ENCODE measurements around the gene PEDS1.

The PEDS1 gene

GRCh38 chr20:50130995-50131394, 22.5 kb downstream of the PEDS1 start:
- no peak for DNase-seq

GRCh38 chr20:50130356-50130723, 23.2 kb downstream of the PEDS1 start:
- no peak for DNase-seq

DNA sequence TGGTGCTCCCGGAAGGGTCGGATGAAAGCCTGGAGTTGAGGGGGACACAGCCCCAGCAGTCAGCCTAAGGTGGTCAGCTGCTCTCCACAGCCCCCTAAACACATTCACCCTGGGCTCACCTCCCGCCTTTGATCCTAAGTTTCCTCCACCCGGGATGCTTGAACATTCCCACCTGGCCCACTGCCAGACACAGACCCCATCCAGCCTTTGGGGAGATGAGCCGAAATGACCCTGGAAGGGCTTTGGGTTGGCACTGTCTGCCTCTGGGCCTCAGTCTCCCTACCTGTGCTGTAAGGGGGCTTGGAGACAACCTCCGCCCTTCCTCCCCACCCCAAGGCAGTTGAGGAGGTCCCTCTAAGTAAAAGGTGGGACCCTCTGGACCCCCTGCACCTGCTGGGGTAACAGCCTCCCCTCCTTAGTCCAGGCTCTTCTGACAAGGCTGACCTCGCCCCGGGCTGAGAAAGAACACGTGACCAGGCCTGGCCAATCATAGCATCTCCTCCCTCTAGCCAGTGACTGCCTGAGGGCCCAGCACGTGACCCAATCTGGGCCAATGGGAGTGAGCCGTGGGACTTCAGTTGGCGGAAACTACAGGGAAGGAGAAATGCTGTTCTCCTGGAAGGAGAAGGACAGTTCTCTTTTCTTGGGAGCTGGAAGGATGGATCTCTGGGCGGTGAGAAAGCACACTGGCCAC, 23.7 kb downstream of the PEDS1 start:
- peak; percentile 91 for DNase-seq

DNA sequence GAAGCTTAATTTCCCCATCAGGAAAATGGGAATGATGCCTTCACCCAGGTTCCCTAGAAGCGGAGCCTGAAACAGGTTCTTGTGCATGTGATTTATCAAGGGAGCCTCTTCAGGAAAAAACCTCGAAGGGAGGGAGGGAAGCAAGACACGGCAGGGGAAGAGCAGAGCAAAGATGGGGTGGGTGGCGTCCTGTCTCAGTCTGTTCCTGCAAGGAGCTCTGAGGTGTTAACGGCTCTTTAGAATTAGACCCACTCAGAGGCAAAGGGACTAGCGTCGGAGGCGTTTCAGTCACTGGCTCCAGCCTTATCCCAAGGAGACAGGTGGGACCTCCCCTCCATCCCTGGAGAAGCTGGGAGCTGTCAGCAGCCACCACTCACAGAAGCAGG, 25.0 kb downstream of the PEDS1 start:
- no peak for DNase-seq

GRCh38 chr20:50127587-50128519, 25.7 kb downstream of the PEDS1 start:
- DNase-seq: no peak

- no peak for DNase-seq
Measured at GRCh38 chr20:50126662-50127061, 26.9 kb downstream of the PEDS1 start.

- no peak for DNase-seq
Measured at GRCh38 chr20:50125279-50125678, 28.2 kb downstream of the PEDS1 start.

- DNase-seq: no peak
Measured at GRCh38 chr20:50124496-50124895, 29.0 kb downstream of the PEDS1 start.

DNA sequence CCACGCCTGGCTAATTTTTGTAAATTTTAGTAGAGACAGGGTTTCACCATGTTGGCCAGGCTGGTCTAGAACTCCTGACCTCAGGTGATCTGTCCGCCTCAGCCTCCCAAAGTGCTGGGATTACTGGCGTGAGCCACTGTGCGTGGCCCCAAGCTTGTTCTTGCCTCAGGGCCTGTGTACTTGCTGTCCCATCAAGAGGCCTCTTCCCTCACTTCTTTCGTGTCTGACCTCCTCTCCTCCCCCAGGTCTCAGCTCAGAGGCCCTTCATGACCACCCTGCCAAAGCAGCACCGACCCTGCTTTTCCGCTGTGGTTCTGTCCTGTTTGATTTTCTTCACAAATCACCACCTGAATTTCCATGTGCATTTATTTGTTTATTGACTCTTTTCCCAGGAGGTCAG, 30.1 kb downstream of the PEDS1 start:
- no peak for DNase-seq

GRCh38 chr20:50122763-50123162, 30.8 kb downstream of the PEDS1 start:
- DNase-seq: no peak

- DNase-seq: peak; percentile 26
Measured at GRCh38 chr20:50121858-50122271, 31.7 kb downstream of the PEDS1 start.

DNA sequence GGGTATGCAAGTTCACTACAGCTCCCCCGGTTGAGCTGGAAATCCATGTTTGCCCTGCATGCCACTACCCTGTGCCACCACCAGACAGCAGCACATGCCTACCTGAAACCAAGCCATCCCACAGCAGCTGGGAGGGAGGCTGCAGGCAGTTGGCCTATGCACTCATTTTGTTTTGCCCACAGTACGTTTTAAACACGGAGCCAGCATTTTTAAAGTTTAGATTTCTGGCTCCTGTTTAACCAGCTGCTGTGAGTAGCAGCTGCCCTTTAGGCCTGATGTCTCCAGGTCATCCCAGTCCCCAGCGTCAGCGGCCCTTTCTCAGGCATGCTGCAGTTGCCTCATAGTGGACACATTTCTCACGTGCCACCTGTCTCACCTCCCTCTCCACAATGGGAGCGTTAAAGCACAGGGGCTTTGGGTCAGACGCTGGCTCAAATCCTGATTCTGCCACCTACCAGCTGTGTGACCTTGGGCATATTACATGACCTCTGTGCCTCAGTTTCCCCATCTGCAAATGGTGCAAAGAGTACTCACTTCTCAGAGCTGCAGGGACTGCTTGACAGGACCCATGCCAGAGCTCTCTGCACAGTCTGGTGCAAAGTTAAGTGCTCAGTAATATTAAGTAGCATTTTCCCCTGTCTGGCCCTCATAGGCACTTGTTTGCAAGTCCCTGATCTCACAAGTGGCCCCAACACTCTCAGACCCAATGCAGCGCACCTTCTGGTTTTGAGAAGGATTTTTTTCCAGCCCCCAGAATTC, 32.4 kb downstream of the PEDS1 start:
- peak; percentile 20 for DNase-seq

DNA sequence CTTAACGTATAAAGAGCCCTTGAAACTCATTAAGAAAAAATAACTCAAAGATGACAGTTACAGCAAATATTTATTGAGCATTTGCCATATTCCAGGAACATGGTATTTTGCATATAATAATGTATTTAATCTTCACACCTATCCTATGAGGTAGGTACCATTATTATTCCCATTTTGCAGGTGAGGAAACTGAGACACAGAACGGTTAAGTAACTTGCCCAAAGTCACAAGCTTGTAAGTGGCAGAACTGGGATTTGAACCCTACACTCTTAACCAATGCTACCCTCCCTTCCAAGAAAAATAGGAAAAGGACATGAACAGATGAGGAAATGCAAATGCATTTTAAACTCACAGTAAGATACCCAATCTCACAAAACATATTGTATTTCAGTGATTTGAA, 35.3 kb downstream of the PEDS1 start:
- no peak for DNase-seq

DNA sequence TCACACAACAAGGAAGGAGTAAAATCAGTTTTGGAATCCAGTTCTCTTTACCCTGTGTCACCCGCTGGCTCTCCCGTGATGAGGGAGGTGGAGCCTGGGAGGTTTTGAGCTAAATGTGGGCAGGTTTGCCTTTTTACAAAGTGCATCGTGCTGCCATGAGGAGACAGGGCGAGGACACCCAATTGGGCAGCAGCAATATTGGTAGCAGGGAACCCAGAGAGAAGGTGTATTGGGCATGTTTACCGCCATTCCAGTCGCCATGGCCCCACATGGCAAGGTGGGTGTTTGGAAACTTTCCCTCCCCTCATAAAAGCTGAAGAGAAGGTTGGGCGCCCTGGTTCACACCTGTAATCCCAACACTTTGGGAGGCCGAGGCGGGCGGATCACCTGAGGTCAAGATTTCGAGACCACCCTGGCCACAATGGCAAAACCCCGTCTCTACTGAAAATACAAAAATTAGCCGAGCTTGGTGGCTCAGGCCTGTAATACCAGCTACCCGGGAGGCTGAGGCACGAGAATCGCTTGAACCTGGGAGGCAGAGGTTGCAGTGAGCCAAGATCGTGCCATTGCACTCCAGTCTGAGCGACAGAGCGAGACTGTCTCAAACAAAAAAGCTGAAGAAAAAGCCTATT, 37.0 kb downstream of the PEDS1 start:
- no peak for DNase-seq

- DNase-seq: peak; percentile 96
Measured at GRCh38 chr20:50115591-50116367, 37.7 kb downstream of the PEDS1 start.

DNA sequence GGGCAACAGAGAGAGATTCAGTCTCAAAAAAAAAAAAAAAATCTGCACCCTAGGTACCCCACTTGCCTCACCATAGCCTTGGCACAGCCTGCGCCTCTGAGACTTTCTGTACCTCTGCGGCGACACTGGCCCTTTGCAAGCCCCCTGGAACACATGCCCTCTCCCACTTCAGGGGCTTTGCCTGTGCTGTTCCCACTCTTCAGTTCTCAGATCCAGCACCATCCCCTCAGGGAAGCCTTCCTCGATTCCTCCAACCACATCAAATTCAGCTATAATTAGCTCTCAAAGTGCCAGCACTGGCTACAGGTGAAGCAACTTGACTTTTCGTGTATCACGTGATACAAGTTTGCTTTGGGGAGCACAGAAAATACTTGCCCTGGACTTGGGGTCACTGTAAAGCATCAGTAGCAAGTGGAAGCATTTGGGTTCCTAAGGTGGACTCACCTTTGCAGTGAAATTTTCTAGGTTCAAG, 38.4 kb downstream of the PEDS1 start:
- no peak for DNase-seq

DNA sequence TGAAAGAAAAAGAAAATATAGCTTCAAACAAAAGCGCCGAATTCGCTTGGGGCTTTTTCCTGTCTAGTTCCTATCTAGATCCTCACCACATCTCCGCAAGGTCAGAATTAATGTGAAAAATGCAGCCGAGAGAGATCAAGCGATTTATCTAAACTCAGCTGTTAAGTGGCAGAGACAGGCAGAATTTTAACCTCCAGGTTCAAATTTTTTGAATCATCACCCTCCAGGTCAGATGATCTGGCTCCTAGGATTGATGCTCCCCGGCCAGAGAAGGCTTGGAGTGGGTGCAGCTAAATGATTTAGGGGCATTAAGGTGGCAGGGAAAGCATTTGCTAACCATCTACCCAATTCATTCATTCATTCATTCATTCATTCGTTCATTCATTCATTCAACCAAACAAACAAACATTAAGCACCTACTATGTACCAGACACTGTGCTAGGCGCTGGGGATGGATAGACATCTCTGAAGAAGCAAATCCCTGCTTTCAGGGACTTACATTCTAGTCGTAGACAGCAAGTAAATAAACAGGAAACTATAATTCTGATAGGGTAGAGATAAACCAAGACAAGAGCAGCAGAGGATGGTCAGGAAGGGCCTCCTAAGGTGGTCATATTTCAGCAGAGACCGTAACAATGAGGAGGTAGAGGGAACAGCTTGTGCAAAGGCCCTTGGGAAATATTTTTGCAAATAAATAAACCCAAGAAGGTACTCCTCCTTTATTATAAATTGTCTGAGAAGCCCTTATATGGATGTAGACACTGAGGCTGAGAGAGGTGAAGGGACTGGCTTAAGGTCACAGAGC, 39.9 kb downstream of the PEDS1 start:
- no peak for DNase-seq

DNA sequence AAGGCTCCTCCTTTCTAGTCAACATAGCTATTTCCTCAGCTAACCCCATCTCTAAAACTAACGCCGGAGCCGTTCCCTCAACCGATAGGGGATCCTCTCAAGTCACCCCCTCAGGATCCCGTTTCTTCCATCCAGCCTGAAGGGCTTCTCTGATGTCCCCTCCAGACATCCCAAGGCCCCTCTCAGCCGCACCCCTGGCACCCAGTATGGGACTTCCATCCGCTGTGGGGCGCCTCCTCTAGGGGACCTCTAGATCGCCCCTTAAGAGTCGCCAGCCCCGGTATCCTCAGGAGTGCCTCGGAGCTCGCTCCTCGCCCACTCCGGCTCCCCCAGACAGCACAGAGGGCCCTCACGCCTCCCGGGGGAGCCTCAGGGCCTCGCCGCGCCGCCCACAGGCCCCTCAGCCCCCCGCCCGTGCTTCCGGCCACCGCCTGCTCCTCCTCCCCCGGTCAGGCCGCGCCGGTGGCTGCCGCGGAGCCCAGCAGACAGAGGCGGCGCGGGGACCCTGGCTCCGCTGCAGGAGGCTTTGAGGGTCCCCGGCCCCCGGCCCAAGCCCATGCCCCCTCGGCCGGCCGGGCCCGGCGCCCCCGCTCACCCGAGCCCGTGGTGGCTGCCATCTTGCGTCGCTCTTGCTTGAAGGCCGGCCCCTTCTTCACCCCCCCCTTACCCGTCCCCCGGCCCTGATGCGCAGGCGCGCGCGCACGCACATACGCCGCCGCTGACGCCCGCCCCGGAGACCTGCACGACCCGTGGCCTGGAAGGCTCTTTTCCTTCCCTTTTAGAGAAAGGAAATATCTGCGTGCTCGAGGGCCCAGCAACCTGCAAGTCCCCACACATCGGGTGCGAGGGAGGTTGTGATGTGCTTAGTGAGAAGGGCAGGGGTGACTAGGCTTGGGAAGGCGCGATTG, 40.8 kb downstream of the PEDS1 start, which contains the start of gene UBE2V1:
Gene UBE2V1 (minus strand): TSS at position 639 of the 908 bp plus-strand sequence. CDS start 22 bp downstream, at position 617.
- DNase-seq: peak; percentile 77

- DNase-seq: no peak
Measured at GRCh38 chr20:50111829-50112495, 41.6 kb downstream of the PEDS1 start.

Data from T1000 (cell line).